PC-3 (cell line): ENCODE measurements around the gene TMEM51.

Experiments used
- CTCF ChIP-seq: fragments of 300-600 bp; sonication (generic); conservative IDR thresholded peaks from 2 replicates; pipeline ENCODE4 v1.5.1; 2017; ENCODE audit warnings: antibody characterized with exemption, low read depth, mild to moderate bottlenecking, low read length
- EZH2 ChIP-seq: fragments of 300-600 bp; sonication (generic); IDR thresholded peaks from one replicate; pipeline ENCODE4 v1.6.1; 2017; ENCODE audit warnings: antibody characterized with exemption, mild to moderate bottlenecking, low read length; ENCODE audit not compliant: unreplicated experiment

GRCh38 chr1:15229707-15230131 is 76.2 kb downstream of the TMEM51 start:
- TF ChIP-seq CTCF (no peak), EZH2 (no peak)
